ENCODE data around the gene DDX25. TPM values are rescaled to one million over a fixed set of nuclear protein-coding genes. Genes with fewer than 3 reads are reported as not detected.
A peak's percentile ranks its signal among the peaks of the same experiment; 100 is the strongest.

DDX25 gene
- total and polyA plus RNA-seq, 2 of the 13 experiments (the other 11 are each of a cell fraction or from before 2014, with no cell fraction given): 0.17 to 0.29 TPM

- TF ChIP-seq, protein P1, sequence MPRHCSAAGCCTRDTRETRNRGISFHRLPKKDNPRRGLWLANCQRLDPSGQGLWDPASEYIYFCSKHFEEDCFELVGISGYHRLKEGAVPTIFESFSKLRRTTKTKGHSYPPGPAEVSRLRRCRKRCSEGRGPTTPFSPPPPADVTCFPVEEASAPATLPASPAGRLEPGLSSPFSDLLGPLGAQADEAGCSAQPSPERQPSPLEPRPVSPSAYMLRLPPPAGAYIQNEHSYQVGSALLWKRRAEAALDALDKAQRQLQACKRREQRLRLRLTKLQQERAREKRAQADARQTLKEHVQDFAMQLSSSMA (CRISPR knock-in tag; IDR thresholded peaks at IDR 0.05): 0 out of 2 replicates have a peak, but pooled peaks have one; percentile 56
- TF ChIP-seq TAF1 (CRISPR knock-in tag; IDR thresholded peaks at IDR 0.05) (peak; percentile 74), TCF12 (IDR thresholded peaks at IDR 0.05) (no peak), TCF12 (CRISPR knock-in tag; IDR thresholded peaks at IDR 0.05) (0 out of 2 replicates have a peak, but pooled peaks have one; percentile 52), ZNF788 (CRISPR knock-in tag; IDR thresholded peaks at IDR 0.05; ENCODE audit: borderline replicate concordance) (peak; percentile 28; the same call in 1 of the 2 replicates), ZNF124 (CRISPR knock-in tag; IDR thresholded peaks at IDR 0.05) (0 out of 2 replicates have a peak, but pooled peaks have one; percentile 22), MED8 (CRISPR knock-in tag; IDR thresholded peaks at IDR 0.05; ENCODE audit: insufficient replicate concordance) (peak; percentile 26), POLR2G (IDR thresholded peaks at IDR 0.05; ENCODE audit: low read depth, low read length) (peak; percentile 81; the same call in 1 of the 2 replicates), ZNF33B (CRISPR knock-in tag; IDR thresholded peaks at IDR 0.05) (peak; percentile 69; the same call in 1 of the 2 replicates), HDAC1 (CRISPR knock-in tag; IDR thresholded peaks at IDR 0.05) (peak; percentile 80), NR2F1 (CRISPR knock-in tag; IDR thresholded peaks at IDR 0.05) (no peak), ZSCAN21 (CRISPR knock-in tag; IDR thresholded peaks at IDR 0.05; ENCODE audit: borderline replicate concordance) (0 out of 2 replicates have a peak, but pooled peaks have one; percentile 37), ISL2 (CRISPR knock-in tag; IDR thresholded peaks at IDR 0.05) (no peak), SAP130 (CRISPR knock-in tag; IDR thresholded peaks at IDR 0.05; ENCODE audit: low read depth) (peak; percentile 64), POLR2A (IDR thresholded peaks at IDR 0.05; ENCODE audit: insufficient read depth in 1 of 2, low read depth in 2 of 2, low read length in 2 of 2) (peak; percentile 56 to 70), MAX (IDR thresholded peaks at IDR 0.05) (peak; percentile 68), ZNF607 (CRISPR knock-in tag; IDR thresholded peaks at IDR 0.05; ENCODE audit: borderline replicate concordance) (peak; percentile 56; the same call in 1 of the 2 replicates), THAP8 (CRISPR knock-in tag; IDR thresholded peaks at IDR 0.05; ENCODE audit: borderline replicate concordance) (peak; percentile 79; the same call in 1 of the 2 replicates), ZFP36L2 (CRISPR knock-in tag; IDR thresholded peaks at IDR 0.05) (no peak), RBFOX2 (IDR thresholded peaks at IDR 0.05; ENCODE audit: low read depth, low read length) (peak; percentile 93), GABPA (IDR thresholded peaks at IDR 0.05; ENCODE audit: low read depth, low read length) (peak; percentile 27; the same call in 1 of the 2 replicates), GABPA (CRISPR knock-in tag; IDR thresholded peaks at IDR 0.05; ENCODE audit: low read depth) (peak; percentile 40; the same call in 1 of the 2 replicates), RAD21 (CRISPR knock-in tag; IDR thresholded peaks at IDR 0.05) (peak; percentile 24; the same call in 1 of the 2 replicates), ELF3 (CRISPR knock-in tag; IDR thresholded peaks at IDR 0.05) (peak; percentile 34; the same call in 1 of the 2 replicates), HES4 (CRISPR knock-in tag; IDR thresholded peaks at IDR 0.05; ENCODE audit: borderline replicate concordance) (0 out of 2 replicates have a peak, but pooled peaks have one; percentile 53)
- TF ChIP-seq, protein P2, sequence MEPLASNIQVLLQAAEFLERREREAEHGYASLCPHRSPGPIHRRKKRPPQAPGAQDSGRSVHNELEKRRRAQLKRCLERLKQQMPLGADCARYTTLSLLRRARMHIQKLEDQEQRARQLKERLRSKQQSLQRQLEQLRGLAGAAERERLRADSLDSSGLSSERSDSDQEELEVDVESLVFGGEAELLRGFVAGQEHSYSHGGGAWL (CRISPR knock-in tag; IDR thresholded peaks at IDR 0.05): peak; percentile 25; the same call in 1 of the 2 replicates
- TF ChIP-seq, protein P3, sequence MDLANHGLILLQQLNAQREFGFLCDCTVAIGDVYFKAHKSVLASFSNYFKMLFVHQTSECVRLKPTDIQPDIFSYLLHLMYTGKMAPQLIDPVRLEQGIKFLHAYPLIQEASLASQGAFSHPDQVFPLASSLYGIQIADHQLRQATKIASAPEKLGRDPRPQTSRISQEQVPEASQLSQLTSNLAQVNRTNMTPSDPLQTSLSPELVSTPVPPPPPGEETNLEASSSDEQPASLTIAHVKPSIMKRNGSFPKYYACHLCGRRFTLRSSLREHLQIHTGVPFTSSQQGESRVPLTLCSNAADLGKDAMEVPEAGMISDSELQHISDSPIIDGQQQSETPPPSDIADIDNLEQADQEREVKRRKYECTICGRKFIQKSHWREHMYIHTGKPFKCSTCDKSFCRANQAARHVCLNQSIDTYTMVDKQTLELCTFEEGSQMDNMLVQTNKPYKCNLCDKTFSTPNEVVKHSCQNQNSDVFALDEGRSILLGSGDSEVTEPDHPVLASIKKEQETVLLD (CRISPR knock-in tag; IDR thresholded peaks at IDR 0.05; ENCODE audit: low read depth): 0 out of 2 replicates have a peak, but pooled peaks have one; percentile 54
Observed at GRCh38 chr11:125887373-125888324, 16.7 kb upstream of the DDX25 start, which contains the start of gene HYLS1 (continued).
